NCI-H1930 (cell line): ENCODE results near the gene CDCP2.
"Not testable (repeated sequence)": the region's sequence is repeated elsewhere in the genome, so short reads cannot be mapped to it uniquely, and the experiment has no call there.

Experiments used
- DNase-seq, 2 experiments: peaks; one replicate each; lab custom pipeline; 2025; lab: John Stamatoyannopoulos, UW

The CDCP2 gene

GRCh38 chr1:54115520-54115919, 37.3 kb downstream of the CDCP2 start:
- DNase-seq = no peak

DNA sequence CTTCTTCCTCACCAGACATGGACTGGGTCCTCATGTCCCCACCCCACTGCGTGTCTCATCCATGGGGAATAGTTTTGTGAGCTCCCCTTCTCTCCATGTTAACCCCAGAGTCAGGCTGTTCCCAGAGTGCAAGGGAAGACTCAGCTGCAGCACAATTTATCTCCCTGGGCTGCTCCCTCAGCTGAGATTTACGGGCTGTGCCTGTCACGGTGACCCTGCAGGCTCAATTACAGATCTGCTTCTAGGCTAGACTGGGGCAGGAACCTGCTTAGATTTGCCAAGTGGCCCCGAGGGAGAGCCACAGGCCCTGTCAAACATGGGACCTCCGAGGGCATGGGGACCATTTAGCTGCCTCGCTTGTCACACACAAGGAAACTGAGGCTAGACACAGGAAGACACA, 37.8 kb downstream of the CDCP2 start:
- DNase-seq = no peak

- no peak for DNase-seq
Observed at GRCh38 chr1:54114001-54114400, 38.8 kb downstream of the CDCP2 start.

- no peak for DNase-seq
Observed at GRCh38 chr1:54112705-54113368, 40.0 kb downstream of the CDCP2 start.

DNA sequence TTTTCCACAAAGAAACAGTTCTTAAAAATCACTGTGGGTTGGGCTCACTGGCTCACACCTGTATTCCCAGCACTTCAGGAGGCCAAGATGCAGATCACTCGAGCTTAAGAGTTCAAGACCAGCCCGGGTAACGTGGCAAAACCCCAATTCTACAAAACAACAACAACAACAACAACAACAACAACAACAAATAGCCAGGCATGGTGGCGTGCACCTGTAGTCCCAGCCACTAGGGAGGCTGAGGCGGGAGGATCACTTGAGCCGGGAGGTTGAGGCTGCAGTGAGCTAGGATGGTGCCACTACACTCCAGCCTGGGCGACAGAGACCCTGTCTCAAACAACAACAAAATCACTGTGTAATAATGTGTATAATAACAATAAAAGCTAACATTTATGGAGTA, 40.8 kb downstream of the CDCP2 start:
- no peak for DNase-seq

- no peak for DNase-seq
Observed at GRCh38 chr1:54111624-54112023, 41.2 kb downstream of the CDCP2 start.

GRCh38 chr1:54110996-54111395, 41.8 kb downstream of the CDCP2 start:
- no peak for DNase-seq

DNA sequence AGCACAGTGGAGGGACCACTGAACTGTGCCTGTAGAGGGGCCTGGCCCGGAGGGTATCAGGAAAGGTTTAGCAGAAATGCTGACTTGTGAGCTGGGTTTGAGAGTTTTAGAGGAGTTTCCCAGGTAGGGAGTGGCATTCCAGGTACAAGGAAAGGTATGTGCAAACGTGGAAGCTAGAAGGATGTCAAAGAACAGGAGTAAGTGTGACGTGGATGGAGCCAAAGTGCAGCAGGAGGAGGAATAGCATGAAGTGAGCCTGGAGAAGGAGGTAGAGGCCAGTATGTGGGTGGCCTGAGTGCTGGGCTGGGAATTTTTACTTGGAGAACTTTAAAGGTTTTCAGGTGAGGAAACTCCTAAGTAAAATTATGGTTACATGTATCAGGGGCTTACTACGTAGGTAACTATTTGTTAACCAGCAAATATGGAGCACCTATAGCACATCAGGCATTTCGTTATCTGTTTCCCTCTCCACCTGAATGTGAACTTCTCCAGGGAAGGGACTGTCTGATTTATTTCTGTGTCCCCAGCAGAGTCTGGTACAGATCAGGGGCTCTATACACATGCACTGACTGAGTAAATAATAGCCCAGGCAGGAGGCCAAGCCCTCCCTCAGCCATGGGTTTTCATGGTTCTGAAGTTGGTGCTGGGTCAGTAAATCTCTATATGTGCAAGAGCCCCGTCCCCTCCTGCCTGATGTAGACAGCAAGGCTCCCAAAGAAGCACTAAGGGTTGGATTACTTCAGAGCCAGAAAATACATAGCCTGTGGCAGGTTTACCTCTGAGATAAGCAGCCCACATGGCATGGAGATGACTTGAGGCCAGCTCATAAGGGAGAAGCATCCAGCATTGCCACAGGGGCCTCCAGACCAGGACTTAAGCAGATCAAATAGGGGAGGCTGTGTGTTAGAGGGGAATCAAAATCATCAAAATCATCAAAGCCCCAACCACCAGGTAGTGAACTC, 43.4 kb downstream of the CDCP2 start:
- DNase-seq = no peak

- no peak for DNase-seq
Observed at GRCh38 chr1:54108156-54108555, 44.6 kb downstream of the CDCP2 start.

GRCh38 chr1:54107131-54107530, 45.7 kb downstream of the CDCP2 start:
- DNase-seq = no peak

DNA sequence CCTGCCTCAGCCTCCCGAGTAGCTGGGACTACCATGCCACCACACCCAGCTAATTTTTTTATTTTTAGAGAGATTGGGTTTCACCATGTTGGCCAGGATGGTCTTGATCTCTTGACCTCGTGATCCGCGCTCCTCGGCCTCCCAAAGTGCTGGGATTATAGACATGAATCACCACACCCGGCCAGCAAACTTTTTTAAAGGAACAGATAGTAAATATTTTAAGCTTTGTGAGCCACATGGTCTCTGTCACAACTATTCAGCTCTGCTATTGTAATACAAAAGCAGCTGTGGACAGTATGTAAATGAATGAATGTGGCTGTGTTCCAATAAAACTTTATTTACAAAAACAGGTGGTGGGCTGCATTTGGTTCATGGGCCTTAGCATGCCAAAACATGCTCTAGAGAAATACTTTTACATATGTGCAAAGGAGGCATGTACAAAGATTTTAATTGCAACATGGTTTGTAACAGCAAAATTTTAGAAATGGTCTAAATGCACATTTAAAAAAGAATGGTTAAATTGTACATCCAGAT, 47.0 kb downstream of the CDCP2 start:
- no peak for DNase-seq

DNA sequence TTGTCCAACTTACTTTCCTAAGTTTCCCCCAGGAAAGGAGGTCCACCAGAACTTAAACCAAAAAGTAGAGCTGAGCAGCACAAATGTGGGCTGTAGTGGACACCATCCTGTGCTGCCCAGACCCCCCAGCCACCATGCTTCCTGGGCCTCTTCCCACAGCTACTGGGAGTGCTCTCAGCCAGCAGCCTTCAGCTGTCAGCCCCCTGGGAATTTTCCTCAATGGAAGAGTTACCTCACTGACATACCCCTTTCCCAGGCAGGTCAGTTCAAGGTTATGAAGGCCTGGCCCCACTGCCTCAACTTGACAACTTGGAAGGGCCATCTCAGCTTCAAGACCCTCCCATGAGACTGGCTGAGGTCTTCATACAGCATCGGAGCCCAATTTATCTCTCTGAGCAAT, 47.7 kb downstream of the CDCP2 start:
- no peak for DNase-seq

DNA sequence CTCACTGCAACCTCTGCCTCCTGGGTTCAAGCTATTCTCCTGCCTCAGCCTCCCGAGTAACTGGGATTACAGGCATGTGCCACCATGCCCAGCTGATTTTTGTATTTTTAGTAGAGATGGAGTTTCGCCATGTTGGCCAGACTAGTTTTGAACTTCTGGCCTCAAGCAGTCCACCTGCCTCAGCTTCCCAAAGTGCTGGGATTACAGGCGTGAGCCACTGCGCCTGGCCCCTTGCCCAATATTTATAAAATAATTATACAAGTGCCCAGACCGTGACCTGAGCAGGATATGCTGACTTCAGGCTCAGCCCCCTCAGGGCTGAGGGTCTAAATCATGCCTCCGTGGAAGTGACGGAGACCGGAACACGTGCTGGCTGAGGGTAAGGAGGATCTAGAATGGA, 48.2 kb downstream of the CDCP2 start:
- not testable (repeated sequence) for DNase-seq

DNA sequence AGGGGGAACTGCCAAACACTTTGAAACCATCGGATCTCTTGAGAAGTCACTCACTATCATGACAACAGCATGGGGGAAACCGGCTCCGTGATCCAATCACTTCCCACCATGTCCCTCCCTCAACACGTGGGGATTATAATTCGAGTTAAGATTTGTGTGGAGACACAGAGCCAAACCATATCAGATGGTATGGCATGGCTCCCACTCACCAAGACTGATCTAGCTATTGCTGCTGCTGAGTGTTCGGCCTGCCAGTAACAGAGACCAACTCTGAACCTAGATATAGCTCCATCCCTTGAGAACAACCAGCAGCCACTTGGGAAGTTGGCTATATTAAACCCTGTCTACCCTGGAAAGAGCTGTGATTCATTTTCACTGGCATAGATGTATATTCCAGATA, 49.4 kb downstream of the CDCP2 start:
- no peak for DNase-seq

GRCh38 chr1:54100500-54100899, 52.3 kb downstream of the CDCP2 start:
- no peak for DNase-seq

DNA sequence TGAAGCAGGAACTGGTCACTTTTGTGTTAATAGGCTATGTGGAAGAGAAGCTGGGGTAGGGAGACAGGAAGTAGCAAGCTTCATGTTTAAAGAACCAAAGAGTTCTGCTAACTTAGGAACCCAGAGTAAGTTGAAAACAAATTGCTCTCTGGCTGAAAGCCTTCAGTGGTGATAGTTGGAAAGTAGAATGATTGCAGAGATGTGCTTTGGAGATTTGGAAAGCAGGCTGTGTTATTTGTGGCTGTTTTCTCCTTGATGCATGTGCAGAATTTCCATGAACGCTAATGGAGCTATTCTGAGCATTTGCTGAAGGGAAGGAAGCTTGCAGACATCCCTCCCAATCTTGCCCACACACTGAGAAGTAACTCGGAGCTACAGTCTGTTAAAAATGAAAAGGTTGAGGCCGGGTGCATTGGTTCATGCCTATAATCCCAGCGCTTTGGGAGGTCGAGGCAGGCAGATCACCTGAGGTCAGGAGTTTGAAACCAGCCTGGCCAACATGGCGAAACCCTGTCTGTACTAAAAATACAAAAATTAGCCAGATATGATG, 53.7 kb downstream of the CDCP2 start:
- no peak for DNase-seq

GRCh38 chr1:54096877-54097240, 55.9 kb downstream of the CDCP2 start:
- DNase-seq = no peak

DNA sequence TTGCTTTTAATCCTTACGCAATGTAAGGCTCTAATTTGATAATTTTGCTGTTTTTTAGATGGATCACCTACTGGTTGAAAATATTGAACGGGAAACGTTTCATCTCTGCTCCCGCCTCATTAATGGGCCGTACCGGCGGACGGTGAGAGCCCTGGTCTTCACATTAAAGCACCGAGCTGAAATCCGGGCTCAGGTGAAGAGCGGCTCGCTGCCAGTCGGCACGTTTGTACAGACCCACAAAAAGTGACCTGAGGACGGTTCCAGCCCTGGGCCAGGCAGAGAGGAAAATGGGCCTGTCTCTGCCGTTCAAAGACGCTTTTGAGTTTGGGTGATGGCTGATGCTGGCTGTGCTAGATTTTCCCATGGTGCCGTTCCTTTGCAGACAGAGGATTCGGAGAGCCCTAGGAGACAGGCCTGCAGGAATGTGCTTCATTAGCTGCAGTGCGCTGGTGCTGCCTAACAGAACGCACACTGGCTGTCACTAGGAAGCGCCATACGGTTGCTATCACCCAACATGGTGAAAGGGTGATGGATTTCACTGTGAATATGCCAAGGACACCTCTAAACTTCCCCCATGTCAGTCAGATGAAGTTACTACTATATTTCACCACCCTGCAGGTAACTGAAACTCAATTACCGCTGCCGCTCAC, 56.4 kb downstream of the CDCP2 start:
- no peak for DNase-seq

GRCh38 chr1:54095546-54096226, 57.1 kb downstream of the CDCP2 start:
- DNase-seq = no peak

GRCh38 chr1:54094730-54095105, 58.1 kb downstream of the CDCP2 start:
- DNase-seq = not testable (repeated sequence)

DNA sequence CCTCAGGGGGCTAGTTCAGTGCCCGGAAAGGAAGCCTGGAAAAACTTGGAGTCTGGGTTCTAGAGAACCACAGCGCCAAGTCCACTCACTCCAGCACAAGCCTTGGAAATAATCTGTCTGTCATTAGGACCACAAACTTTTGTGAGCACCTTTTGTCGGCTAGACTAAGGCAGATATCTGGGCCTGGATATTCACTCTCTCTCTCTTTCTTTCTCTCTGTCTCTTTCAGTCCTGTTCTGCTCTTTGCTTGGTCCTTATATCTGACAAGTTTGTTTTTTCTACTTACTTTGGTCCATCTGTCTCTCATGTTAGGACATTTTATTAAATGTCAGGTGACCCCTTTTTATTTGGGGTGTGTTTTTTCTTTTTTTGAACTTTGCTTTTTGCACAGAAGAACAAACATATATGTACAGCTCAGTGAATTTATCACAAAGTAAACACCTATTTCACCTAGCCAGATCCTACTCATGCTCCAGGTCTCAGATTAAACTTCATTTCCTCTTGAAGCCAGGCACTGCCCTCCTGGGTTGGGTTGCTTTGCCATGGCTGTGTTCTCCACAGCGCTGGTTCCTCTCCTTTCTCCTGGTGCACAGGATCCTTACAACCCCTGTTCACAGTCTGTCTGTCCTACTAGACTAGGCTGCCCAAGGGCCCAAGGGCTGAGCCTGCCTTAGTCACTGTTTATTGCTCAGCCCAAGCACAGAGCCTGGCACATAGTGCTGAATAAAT, 58.6 kb downstream of the CDCP2 start:
- DNase-seq = no peak
